H1 (cell line): Measurements from ENCODE around the gene CTPS2. TPM values are rescaled to one million over a fixed set of nuclear protein-coding genes. Genes with fewer than 3 reads are reported as not detected.

Experiments
- BACH1 ChIP-seq: IDR thresholded peaks from 2 replicates; pipeline ENCODE4 v1.6.1; 2012; ENCODE audit warnings: low read length, improper control_type of control experiment
- BCL11A ChIP-seq, 2 experiments: IDR thresholded peaks; one replicate each; pipeline ENCODE4 v1.6.1; 2011; ENCODE audit warnings: low read depth in 2 of 2, low read length in 2 of 2, mild to moderate bottlenecking in 2 of 2
- CTCF ChIP-seq, 3 experiments: IDR thresholded peaks; 1 replicate in 2 of 3; 2 replicates in 1 of 3; pipeline versions ENCODE4 v1.5.1 to v1.6.1; 2011; ENCODE audit warnings: low read length in 3 of 3, mild to moderate bottlenecking in 3 of 3, inconsistent platforms in 2 of 3, low read depth in 1 of 3, moderate library complexity in 1 of 3; ENCODE audit not compliant: insufficient read depth in 1 of 3; ENCODE audit errors: control extremely low read depth in 1 of 3
- GTF2F1 ChIP-seq: IDR thresholded peaks from 2 replicates; pipeline ENCODE4 v1.6.1; 2012; ENCODE audit warnings: low read depth, low read length, improper control_type of control experiment, borderline replicate concordance
- MAFK ChIP-seq: IDR thresholded peaks from 2 replicates; pipeline ENCODE4 v1.6.1; 2012; ENCODE audit warnings: low read depth, mild to moderate bottlenecking, improper control_type of control experiment, low read length
- PHF8 ChIP-seq: fragments of 200-600 bp; sonication (generic); conservative IDR thresholded peaks from 2 replicates; pipeline ENCODE4 v1.7.1; 2012; ENCODE audit warnings: low read depth, mild to moderate bottlenecking, inconsistent platforms, low read length, moderate library complexity
- TAF1 ChIP-seq: IDR thresholded peaks from 2 replicates; pipeline ENCODE4 v1.6.1; 2011; ENCODE audit warnings: mild to moderate bottlenecking, low read depth, low read length
- TEAD4 ChIP-seq: IDR thresholded peaks from 2 replicates; pipeline ENCODE4 v1.6.1; 2012; ENCODE audit warnings: low read depth, low read length, inconsistent platforms, mixed read lengths
- YY1 ChIP-seq: IDR thresholded peaks from 2 replicates; pipeline ENCODE4 v1.6.1; 2011; ENCODE audit warnings: low read depth, mild to moderate bottlenecking, low read length
- polyA plus RNA-seq, 7 experiments: library from polyadenylated mRNA; depleted of rRNA in 3 of 7; stranded (reverse) in 5 of 7; unstranded in 2 of 7; fragments of >200 nt in 5 of 7; fragments of 200-250 nt in 2 of 7; gene quantifications; 1 replicate in 5 of 7; 2 replicates in 1 of 7; 4 replicates in 1 of 7; pipeline versions ENCODE4 v1.2.1 to v1.2.3, GENCODE V29; 2011 to 2013; ENCODE audit warnings: missing spikeins in 2 of 7, mixed read lengths in 2 of 7
- total RNA-seq: library from RNA; stranded (reverse); fragmentation: NEBNext Ultra II Directional; extraction: Animal tissue kit (Norgen Biotek cat#: 25700); gene quantifications from 2 replicates; pipeline ENCODE4 v1.2.1, GENCODE V29; 2021

The CTPS2 gene
- total and polyA plus RNA-seq, 2 of the 8 experiments (the other 6 are each of a cell fraction or from before 2014, with no cell fraction given): 17.1 to 34.0 TPM

- no peak for TF ChIP-seq CTCF (IDR thresholded peaks at IDR 0.05; ENCODE audit: control extremely low read depth in 1 of 3, insufficient read depth in 1 of 3, low read depth in 1 of 3, low read length in 3 of 3)
- no peak for TF ChIP-seq MAFK
- TF ChIP-seq BACH1: no peak
- TF ChIP-seq GTF2F1: no peak
- no peak for TF ChIP-seq TAF1
- no peak for TF ChIP-seq PHF8
- TF ChIP-seq BCL11A (IDR thresholded peaks at IDR 0.05; ENCODE audit: low read depth in 2 of 2, low read length in 2 of 2): no peak
- no peak for TF ChIP-seq TEAD4
- TF ChIP-seq YY1: no peak
Observed at GRCh38 chrX:16654093-16654492, 58.4 kb downstream of the CTPS2 start (continued).
